NCI-H2081 (cell line): Measurements from ENCODE around the gene TTC23L.
"Not testable (repeated sequence)": the region's sequence is repeated elsewhere in the genome, so short reads cannot be mapped to it uniquely, and the experiment has no call there.

Experiments
- DNase-seq, 2 experiments: peaks; one replicate each; lab custom pipeline; 2025; lab: John Stamatoyannopoulos, UW

The TTC23L gene

GRCh38 chr5:34876275-34876674, 37.3 kb downstream of the TTC23L start:
- no peak for DNase-seq

DNA sequence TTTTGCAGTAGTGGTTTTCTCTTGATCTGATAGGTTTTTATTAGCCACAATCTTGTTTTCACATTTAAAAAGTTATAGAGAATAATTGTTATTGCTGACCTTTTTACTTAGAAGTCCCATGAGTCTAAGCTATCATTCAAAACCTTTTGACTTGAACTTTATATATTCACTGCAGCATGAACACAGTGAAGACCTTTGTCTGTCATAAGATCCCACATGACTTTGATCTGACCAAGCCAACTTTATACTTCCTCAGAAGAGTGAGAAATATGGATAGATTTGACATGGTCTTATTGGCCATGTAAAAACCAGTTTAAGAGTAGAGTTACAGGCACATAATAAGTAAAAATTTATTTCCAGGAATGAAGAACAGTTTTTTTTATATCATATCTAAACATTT, 42.3 kb downstream of the TTC23L start:
- no peak for DNase-seq

DNA sequence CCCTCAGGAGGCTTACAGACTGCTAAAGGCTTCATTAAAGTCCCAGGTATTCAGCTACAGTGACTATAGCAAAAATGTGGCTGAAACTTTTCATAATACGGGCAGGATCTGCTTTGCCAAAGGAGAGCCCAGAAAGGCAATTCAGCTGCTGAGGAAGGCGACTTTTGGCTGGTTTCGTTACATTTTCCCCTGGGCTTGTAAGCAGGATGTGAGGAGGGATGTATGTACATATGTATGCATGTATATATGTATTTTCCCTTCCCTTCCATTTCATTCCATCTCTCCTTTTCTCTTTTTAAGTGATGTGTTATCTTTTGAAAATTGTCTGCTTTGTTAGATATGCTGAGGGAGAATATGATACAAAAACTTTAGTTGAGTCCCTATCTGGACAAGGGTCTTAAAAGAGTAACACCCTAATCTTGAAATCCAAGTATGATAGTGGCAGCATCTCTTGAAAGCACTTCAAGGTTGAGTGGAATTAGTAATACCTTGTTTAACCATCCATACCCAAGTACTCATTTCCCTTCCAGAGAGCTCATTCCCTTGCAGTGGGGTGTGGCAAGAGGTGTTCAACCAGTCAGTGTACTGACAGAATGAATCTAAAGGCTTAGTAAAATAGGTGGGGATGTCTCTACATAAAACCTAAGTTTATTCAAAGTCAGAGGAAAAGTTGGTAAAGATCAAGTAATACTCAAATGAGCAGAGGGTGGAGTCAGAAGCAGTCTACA, 47.6 kb downstream of the TTC23L start:
- no peak for DNase-seq

- DNase-seq = no peak
Observed at GRCh38 chr5:34889394-34889793, 50.4 kb downstream of the TTC23L start.

- no peak for DNase-seq
Observed at GRCh38 chr5:34891981-34892380, 53.0 kb downstream of the TTC23L start.

DNA sequence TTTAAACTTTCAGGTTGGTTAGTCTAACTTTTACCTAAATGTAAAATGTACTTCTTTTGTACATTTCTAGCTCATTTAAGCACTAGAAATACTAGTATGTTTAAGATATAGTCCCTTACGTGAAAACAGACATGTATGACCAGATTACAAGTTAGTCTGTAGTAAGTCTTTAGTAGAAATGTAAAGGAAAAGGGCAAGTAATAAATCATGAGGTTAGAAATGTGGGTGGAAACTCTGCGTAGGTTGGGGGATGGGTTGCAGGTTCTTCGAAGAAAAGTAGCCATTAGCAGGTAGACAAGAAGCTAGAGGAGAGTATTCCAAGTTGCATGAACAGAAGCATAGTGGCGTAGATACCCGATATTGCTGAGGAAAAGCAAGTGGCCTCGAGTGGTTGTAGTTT, 53.5 kb downstream of the TTC23L start:
- DNase-seq = no peak

DNA sequence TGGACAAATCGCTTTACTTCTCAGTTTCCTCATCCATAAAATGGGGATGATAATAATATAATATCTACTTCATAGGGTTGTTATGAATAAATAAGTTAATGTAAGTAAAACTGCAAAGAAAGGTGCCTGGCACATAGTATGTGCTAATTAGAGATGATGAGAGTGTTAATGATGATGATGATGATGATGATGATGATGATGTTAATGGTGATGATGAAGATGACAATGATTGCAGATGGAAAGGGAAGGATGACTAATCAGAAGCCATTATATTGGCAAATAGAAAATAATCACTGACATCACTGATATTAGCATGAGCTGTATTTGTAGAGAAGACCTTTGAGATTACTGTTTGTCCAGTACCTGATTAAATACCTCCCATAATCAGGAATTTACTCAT, 55.8 kb downstream of the TTC23L start:
- no peak for DNase-seq

- no peak for DNase-seq
Observed at GRCh38 chr5:34895641-34896419, 56.9 kb downstream of the TTC23L start.

- DNase-seq = no peak
Observed at GRCh38 chr5:34897646-34898045, 58.7 kb downstream of the TTC23L start.

DNA sequence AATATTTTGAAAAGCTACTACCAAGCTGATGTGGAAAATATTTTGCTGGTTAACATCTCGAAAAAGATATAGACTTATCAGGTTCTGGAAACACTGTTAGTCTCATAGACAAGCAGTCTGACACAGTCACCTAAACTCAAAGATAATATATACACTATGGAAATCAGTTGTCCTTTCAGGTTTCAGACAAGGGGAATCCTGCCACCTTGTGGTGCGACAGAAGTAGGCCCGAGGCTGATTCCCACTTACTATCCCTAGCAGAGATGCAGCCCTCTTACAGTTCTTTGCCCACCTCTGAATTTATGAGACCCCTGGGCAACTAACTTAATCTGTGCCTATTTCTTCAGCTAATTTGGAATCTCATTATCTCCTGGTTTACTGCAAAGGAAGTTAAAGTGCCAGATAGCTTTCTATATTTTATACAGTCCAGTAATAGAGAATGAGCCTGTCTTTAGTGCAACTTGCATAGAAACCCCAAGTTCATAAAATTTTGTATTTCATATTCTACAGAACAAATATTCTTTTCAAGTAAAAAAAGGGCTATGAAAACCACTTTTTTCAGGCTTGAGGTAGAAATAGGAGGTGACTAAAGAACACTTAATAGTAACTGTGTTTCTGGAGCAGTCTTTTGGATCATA, 59.4 kb downstream of the TTC23L start:
- DNase-seq = peak; percentile 82 to 86

DNA sequence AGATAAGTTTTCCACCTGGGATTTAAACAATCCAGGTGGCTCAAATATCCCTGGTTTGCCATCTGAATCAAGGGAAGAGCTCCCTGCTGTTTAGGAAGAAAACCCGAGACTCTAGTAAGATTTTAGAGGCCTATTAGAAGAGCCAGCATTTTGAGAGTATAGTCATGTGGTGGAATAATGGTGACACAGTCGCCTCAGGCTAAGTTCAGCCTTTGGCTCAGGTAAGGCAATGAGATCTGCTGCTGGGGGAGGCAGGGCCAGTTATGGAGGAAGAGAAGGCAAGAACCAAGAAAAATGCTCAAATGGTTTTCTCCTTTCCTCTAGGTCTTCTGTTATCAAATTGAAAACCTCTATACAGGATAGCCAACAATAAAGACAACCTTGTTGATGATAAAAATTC, 60.1 kb downstream of the TTC23L start:
- DNase-seq = no peak

DNA sequence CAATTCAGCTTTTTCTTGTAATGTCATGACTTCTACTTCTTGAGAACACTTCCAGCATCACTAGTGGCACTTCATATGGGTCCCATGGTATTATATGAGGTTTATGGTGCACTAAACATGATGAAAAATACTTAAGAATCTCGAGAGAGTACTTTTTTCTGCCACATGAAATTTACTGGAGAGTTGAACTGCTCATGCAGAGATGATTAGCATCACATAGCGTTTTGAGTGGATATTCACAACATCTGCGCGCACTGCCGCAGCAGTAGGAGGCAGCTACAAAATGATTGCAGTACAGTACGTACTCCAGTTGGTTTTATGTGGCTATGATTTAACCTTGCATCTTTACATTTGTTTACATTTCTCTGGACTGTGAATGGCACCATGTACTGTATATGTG, 61.7 kb downstream of the TTC23L start:
- DNase-seq = no peak

DNA sequence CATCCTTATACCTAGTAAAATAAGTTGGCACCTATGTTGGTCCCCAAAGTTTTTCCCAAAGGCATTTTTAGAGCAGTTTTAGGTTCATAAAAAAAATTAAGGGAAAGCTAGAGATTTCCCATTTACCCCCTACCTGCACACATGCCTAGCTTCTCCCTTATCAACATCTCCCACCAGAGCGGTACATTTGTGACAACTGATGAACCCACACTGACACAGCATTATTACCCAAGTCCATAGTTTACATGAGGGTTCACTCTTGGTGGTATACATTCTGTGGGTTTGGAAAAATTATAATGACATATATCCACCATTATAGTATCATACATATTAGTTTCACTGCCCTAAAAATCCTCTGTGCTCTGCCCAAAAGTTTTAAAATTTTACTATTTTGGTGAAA, 64.3 kb downstream of the TTC23L start:
- no peak for DNase-seq

- DNase-seq = no peak
Observed at GRCh38 chr5:34905564-34905963, 66.6 kb downstream of the TTC23L start.

DNA sequence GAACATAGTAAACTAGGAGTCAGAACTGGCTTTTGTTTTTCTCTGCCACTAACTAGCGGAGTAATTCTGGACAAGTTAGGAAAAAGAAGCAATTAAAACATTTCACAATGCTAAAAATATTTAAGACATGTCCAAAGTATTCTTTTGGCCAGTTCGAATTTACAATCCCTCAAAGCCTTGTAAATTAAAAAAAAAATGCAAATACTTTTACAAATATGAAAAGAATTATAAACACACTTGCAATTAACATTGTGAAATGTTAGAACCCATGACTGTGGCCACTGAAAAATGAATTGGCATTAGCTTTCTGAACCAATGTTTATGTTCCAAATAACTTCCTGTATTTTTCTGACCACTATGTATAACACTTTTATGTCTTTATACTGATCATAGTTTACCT, 74.1 kb downstream of the TTC23L start:
- DNase-seq = no peak

- DNase-seq = peak in 1 of 2 experiments; percentile 78
Observed at GRCh38 chr5:34914671-34915138, 75.7 kb downstream of the TTC23L start.

- DNase-seq = peak; percentile 99 to 100
Observed at GRCh38 chr5:34915139-34915855, 76.3 kb downstream of the TTC23L start, which contains the start of the genes BRIX1 and RAD1. TSS of gene BRIX1 (plus strand) at chr5:34915711. CDS start at chr5:34915739, 28 bp downstream. TSS of gene RAD1 (minus strand) at chr5:34915504. CDS start at chr5:34914892, 612 bp downstream.

DNA sequence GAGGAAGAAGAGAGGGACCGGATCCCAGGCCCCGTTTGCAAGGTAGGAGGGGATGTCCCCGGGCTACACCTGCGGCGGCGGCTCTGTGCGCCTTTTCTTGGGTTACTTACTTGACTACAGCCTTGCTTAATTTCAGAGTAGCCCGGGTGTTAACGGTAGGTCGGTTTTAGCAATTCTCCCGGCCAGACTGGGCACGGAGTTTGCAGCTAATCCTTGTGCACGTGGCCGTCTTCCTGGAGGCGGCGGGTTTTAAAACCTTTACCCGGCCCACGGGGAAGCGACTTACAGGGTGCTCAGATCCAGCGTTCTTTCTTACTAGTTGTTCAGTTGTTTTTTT, 76.9 kb downstream of the TTC23L start:
- DNase-seq = no peak

DNA sequence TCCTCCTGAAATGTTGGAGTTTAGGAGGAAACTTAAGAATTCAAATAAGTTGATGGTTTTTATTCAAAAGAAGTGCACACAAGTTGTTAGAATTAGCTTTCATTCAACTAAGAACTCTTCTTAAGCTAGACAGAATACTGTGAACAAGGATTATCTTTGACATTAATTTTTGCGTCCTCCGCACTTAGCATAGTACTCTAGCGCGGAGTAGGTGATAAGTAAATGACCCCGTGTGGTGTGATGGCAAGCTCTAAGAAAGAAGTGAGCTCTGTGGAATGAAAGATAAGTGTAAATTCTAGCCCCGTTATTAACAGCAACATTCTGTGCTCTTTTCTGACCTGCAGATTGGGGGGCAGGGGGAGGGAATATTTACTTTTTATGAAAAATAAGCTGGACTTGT, 77.6 kb downstream of the TTC23L start:
- peak in 1 of 2 experiments; percentile 29 for DNase-seq

DNA sequence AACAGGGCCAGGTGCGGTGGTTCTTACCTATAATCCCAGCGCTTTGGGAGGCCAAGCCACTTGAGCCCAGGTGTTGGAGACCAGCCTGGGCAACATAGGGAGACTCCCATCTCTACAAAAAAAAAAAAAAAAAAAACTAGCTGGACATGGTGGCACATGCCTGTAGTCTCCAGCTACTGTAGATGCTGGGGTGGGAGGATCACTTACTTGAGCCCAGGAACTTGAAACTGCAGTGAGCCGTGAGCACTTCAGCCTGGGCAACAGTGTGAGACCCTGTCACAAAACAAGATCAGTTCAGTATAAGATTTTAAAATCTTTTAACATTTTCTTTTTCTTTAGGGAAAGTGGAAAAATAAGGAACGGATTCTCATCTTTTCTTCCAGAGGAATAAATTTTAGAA, 79.1 kb downstream of the TTC23L start:
- DNase-seq = no peak

DNA sequence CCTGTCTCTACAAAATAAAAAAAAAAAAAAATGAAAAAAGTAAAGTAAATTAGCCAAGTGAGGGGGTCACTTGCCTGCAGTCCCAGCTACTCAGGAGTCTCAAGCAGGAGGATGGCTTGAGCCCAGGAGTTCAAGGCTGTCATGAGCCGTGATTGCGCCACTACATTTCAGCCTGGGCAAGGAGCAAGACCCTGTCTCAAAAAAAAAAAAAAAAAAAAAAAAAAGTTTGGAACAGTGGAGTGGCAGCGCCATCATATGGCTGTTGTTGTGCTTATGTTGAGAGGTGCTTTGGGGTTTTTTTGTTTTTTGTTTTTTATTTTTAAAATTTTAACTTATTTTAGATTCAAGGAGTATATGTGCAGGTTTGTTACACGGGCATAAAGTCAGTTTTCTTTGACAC, 80.1 kb downstream of the TTC23L start:
- no peak for DNase-seq

- not testable (repeated sequence) for DNase-seq
Observed at GRCh38 chr5:34923256-34923655, 84.3 kb downstream of the TTC23L start.
